Activated T-cell treated with anti-CD3 and anti-CD28 coated beads, Interleukin-2, amount 50 U/mL, for 72 hours (primary cell): ENCODE data around the gene IFNAR1. TPM values are rescaled to one million over a fixed set of nuclear protein-coding genes. Genes with fewer than 3 reads are reported as not detected.
A peak's percentile ranks its signal among the peaks of the same experiment; 100 is the strongest.
"Not testable (repeated sequence)": the region's sequence is repeated elsewhere in the genome, so short reads cannot be mapped to it uniquely, and the experiment has no call there.

Source experiments
- ATAC-seq, 2 donors: fragments of 150-1000 bp; cut with Tn5 transposase; replicated peaks in 1 of 2; 2 replicates each; pipeline ENCODE4 v1.10.0; 2021; ENCODE audit warnings: moderate library complexity in 2 of 2, mild to moderate bottlenecking in 1 of 2
- DNase-seq, 2 donors: peaks; one replicate each; pipeline ENCODE4 v3.0.0; 2021 to 2022; ENCODE audit warnings: mixed read lengths in 1 of 2
- H3K27ac Mint-ChIP-seq: one replicate; pipeline ENCODE4 v1.8.0; 2022; ENCODE audit warnings: mild to moderate bottlenecking, moderate library complexity, mixed read lengths
- H3K27me3 Mint-ChIP-seq: one replicate; pipeline ENCODE4 v1.8.0; 2022; ENCODE audit warnings: low read depth, mixed read lengths
- H3K36me3 Mint-ChIP-seq, 2 donors: one replicate each; pipeline ENCODE4 v1.8.0; 2022; ENCODE audit warnings: mixed read lengths in 2 of 2, mild to moderate bottlenecking in 1 of 2; ENCODE audit not compliant: insufficient read depth in 2 of 2
- H3K4me1 Mint-ChIP-seq: one replicate; pipeline ENCODE4 v1.8.0; 2022; ENCODE audit warnings: low read depth, mixed read lengths
- H3K4me3 Mint-ChIP-seq, 2 donors: one replicate each; pipeline ENCODE4 v1.8.0; 2022; ENCODE audit warnings: mild to moderate bottlenecking in 2 of 2, mixed read lengths in 2 of 2, moderate library complexity in 2 of 2
- H3K9me3 Mint-ChIP-seq, 2 donors: one replicate each; pipeline ENCODE4 v1.8.0; 2022; ENCODE audit warnings: mixed read lengths in 2 of 2
- total RNA-seq, 2 donors: library from RNA; stranded (reverse); gene quantifications; one replicate each; pipeline ENCODE4 v1.2.3, GENCODE V29; 2022

IFNAR1 gene
- total RNA-seq, 2 donors from 2014 or later = 28.2 to 29.1 TPM

- peaks cover 2% of the 10 kb centered on the region in 2 donors for H3K9me3 Mint-ChIP-seq
- ATAC-seq = no peak
- no peaks in the 10 kb centered on the region for H3K36me3 Mint-ChIP-seq
- H3K4me3 Mint-ChIP-seq = no peak overlapping the region
- H3K27ac Mint-ChIP-seq = no peak overlapping the region
- H3K4me1 Mint-ChIP-seq = peaks cover 7% of the 10 kb centered on the region
- DNase-seq = no peak
- H3K27me3 Mint-ChIP-seq = no peaks in the 10 kb centered on the region
These were observed 11.2 kb upstream of the IFNAR1 start for GRCh38 chr21:33313611-33314010.

GRCh38 chr21:33314111-33314510 is 10.7 kb upstream of the IFNAR1 start:
- peaks cover 2% of the 10 kb centered on the region in 2 donors for H3K9me3 Mint-ChIP-seq
- no peak overlapping the region for H3K27ac Mint-ChIP-seq
- no peak for ATAC-seq
- DNase-seq = no peak
- H3K36me3 Mint-ChIP-seq = no peaks in the 10 kb centered on the region
- H3K4me1 Mint-ChIP-seq = peaks cover 3% of the 10 kb centered on the region
- H3K4me3 Mint-ChIP-seq = no peak overlapping the region
- no peaks in the 10 kb centered on the region for H3K27me3 Mint-ChIP-seq

- no peaks in the 10 kb centered on the region for H3K27me3 Mint-ChIP-seq
- H3K9me3 Mint-ChIP-seq = peaks cover 2% of the 10 kb centered on the region in 2 donors
- no peak overlapping the region for H3K27ac Mint-ChIP-seq
These were observed 8.6 kb upstream of the IFNAR1 start for GRCh38 chr21:33315946-33316710.

GRCh38 chr21:33317145-33317544 is 7.6 kb upstream of the IFNAR1 start:
- no peak for ATAC-seq
- Mint-ChIP-seq H3K27ac (no peak overlapping the region), H3K4me3 (no peak overlapping the region)

More at GRCh38 chr21:33315946-33316710, 8.6 kb upstream of the IFNAR1 start:
- DNase-seq (no peak), ATAC-seq (no peak)
- no peaks in the 10 kb centered on the region for H3K36me3 Mint-ChIP-seq
- H3K4me3 Mint-ChIP-seq = no peak overlapping the region
- no peaks in the 10 kb centered on the region for H3K4me1 Mint-ChIP-seq

GRCh38 chr21:33317786-33318486 is 6.8 kb upstream of the IFNAR1 start:
- Mint-ChIP-seq H3K27ac (no peak overlapping the region), H3K4me1 (no peaks in the 10 kb centered on the region), H3K27me3 (no peaks in the 10 kb centered on the region), H3K4me3 (no peak overlapping the region), H3K9me3 (peaks cover 2% of the 10 kb centered on the region in 2 donors), H3K36me3 (no peaks in the 10 kb centered on the region)
- DNase-seq (no peak), ATAC-seq (no peak)

More at GRCh38 chr21:33317145-33317544, 7.6 kb upstream of the IFNAR1 start:
- Mint-ChIP-seq H3K4me1 (no peaks in the 10 kb centered on the region), H3K27me3 (no peaks in the 10 kb centered on the region), H3K36me3 (no peaks in the 10 kb centered on the region), H3K9me3 (peaks cover 2% of the 10 kb centered on the region in 2 donors)
- DNase-seq = no peak

GRCh38 chr21:33321005-33321404 is 3.8 kb upstream of the IFNAR1 start:
- H3K27me3 Mint-ChIP-seq, ATAC-seq, H3K9me3 Mint-ChIP-seq, H3K36me3 Mint-ChIP-seq, H3K4me1 Mint-ChIP-seq, H3K4me3 Mint-ChIP-seq, H3K27ac Mint-ChIP-seq, DNase-seq: not testable (repeated sequence)

- not testable (repeated sequence) for H3K27me3 Mint-ChIP-seq, H3K36me3 Mint-ChIP-seq, DNase-seq, H3K9me3 Mint-ChIP-seq, H3K4me1 Mint-ChIP-seq, H3K4me3 Mint-ChIP-seq, ATAC-seq, H3K27ac Mint-ChIP-seq
These were observed 1.2 kb upstream of the IFNAR1 start for GRCh38 chr21:33323610-33324009.

GRCh38 chr21:33325222-33326067 is 675 bp downstream of the IFNAR1 start:
- Mint-ChIP-seq H3K27ac (no peak overlapping the region), H3K4me3 (no peak overlapping the region), H3K9me3 (no peaks in the 10 kb centered on the region), H3K4me1 (peaks cover 11% of the 10 kb centered on the region), H3K36me3 (no peaks in the 10 kb centered on the region), H3K27me3 (no peaks in the 10 kb centered on the region)
- ATAC-seq (peak; percentile 36 to 57), DNase-seq (peak; percentile 70 to 72)

- H3K4me1 Mint-ChIP-seq = peaks cover 28% of the 10 kb centered on the region
- peaks cover 0 to 3% of the 10 kb centered on the region in 2 donors for H3K9me3 Mint-ChIP-seq
These were observed 2.6 kb downstream of the IFNAR1 start for GRCh38 chr21:33327326-33327725.

GRCh38 chr21:33327792-33328433 is 3.1 kb downstream of the IFNAR1 start:
- H3K36me3 Mint-ChIP-seq = peaks cover 6 to 10% of the 10 kb centered on the region in 2 donors
- peak overlapping the region; percentile 36 for H3K27ac Mint-ChIP-seq
- peaks cover under 1 to 5% of the 10 kb centered on the region in 2 donors for H3K9me3 Mint-ChIP-seq
- no peak for ATAC-seq
- no peak for DNase-seq
- H3K27me3 Mint-ChIP-seq = no peaks in the 10 kb centered on the region
- peak overlapping the region; percentile 28 to 35 for H3K4me3 Mint-ChIP-seq
- peaks cover 32% of the 10 kb centered on the region for H3K4me1 Mint-ChIP-seq

More at GRCh38 chr21:33327326-33327725, 2.6 kb downstream of the IFNAR1 start:
- Mint-ChIP-seq H3K36me3 (peaks cover 4% of the 10 kb centered on the region in 2 donors), H3K4me3 (peak overlapping the region; percentile 6 to 28), H3K27me3 (no peaks in the 10 kb centered on the region), H3K27ac (peak overlapping the region; percentile 36)
- ATAC-seq (no peak), DNase-seq (no peak)

GRCh38 chr21:33330726-33331125 is 6.0 kb downstream of the IFNAR1 start:
- no peak overlapping the region for H3K4me3 Mint-ChIP-seq
- peaks cover 10 to 15% of the 10 kb centered on the region in 2 donors for H3K36me3 Mint-ChIP-seq
- ATAC-seq = no peak
- DNase-seq = no peak
- peaks cover 6 to 8% of the 10 kb centered on the region in 2 donors for H3K9me3 Mint-ChIP-seq
- no peak overlapping the region for H3K27ac Mint-ChIP-seq
- no peaks in the 10 kb centered on the region for H3K27me3 Mint-ChIP-seq
- H3K4me1 Mint-ChIP-seq = peaks cover 45% of the 10 kb centered on the region

- Mint-ChIP-seq H3K9me3 (peaks cover 6 to 8% of the 10 kb centered on the region in 2 donors), H3K4me1 (peaks cover 45% of the 10 kb centered on the region), H3K27ac (peak overlapping the region; percentile 7), H3K4me3 (no peak overlapping the region), H3K36me3 (peaks cover 10 to 15% of the 10 kb centered on the region in 2 donors), H3K27me3 (no peaks in the 10 kb centered on the region)
- ATAC-seq (no peak), DNase-seq (no peak)
These were observed 7.4 kb downstream of the IFNAR1 start for GRCh38 chr21:33332143-33332542.
